ENCODE measurements around the gene SCAI. TPM values are rescaled to one million over a fixed set of nuclear protein-coding genes. Genes with fewer than 3 reads are reported as not detected.
"Not testable (repeated sequence)": the region's sequence is repeated elsewhere in the genome, so short reads cannot be mapped to it uniquely, and the experiment has no call there.

Gene SCAI
- polyA plus RNA-seq, 6 donors from 2014 or later, result 1.8 to 8.3 (median 2.7) TPM

DNA sequence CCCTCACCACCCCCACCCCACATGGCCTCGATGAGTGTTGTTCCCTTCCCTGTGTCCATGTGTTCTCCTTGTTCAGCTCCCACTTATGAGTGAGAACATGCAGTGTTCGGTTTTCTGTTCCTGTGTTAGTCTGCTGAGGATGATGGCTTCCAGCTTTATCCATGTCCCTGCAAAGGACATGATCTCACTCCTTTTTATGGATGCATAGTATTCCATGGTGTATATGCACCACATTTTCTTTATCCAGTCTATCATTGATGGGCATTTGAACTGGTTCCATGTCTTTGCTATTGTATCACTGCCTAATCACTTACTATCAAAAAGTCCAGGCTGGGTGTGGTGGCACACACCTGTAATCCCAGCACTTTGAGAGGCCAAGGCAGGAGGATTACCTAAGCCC, 24.6 kb downstream of the SCAI start:
- DNase-seq; ATAC-seq (ENCODE audit: low read depth in 2 of 2); H3K27me3 Mint-ChIP-seq; H3K9me3 Mint-ChIP-seq; H3K27ac Mint-ChIP-seq; H3K36me3 Mint-ChIP-seq; H3K4me3 Mint-ChIP-seq: not testable (repeated sequence)
- peaks cover 4 to 12% (median 11%) of the 10 kb centered on the region in 3 donors for H3K4me1 Mint-ChIP-seq

DNA sequence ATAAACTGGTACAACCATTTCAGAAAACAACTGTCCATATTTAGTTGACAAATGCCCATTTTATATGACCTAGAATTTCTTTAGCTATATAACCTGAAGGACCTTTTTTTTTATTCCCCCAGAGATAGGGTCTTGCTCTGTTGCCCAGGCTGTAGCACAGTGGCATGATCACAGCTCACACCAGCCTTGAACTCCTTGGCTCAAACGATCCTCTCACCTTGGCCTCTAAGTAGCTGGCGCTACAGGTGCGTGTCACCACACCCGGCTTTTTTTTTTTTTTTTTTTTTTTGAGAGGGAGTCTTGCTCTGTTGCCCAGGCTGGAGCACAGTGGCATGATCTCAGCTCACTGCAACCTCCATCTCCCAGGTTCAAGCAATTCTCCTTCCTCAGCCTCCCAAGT, 28.8 kb downstream of the SCAI start:
- DNase-seq; H3K27ac Mint-ChIP-seq; ATAC-seq (ENCODE audit: low read depth in 2 of 2); H3K27me3 Mint-ChIP-seq; H3K4me3 Mint-ChIP-seq: not testable (repeated sequence)
- Mint-ChIP-seq H3K36me3 (peaks cover 18 to 21% of the 10 kb centered on the region in 2 donors), H3K4me1 (peaks cover 5 to 11% (median 11%) of the 10 kb centered on the region in 3 donors), H3K9me3 (peaks cover 4 to 25% (median 15%) of the 10 kb centered on the region in 7 donors)

- Mint-ChIP-seq H3K36me3 (peaks cover 18% of the 10 kb centered on the region in 2 donors), H3K27ac (peak overlapping the region in 1 of 6 donors; percentile 11), H3K9me3 (peaks cover 4 to 25% (median 15%) of the 10 kb centered on the region in 7 donors), H3K4me1 (peaks cover 5 to 16% (median 11%) of the 10 kb centered on the region in 3 donors), H3K4me3 (no peak overlapping the region), H3K27me3 (no peaks in the 10 kb centered on the region)
- DNase-seq (no peak), ATAC-seq (ENCODE audit: low read depth in 2 of 2) (no peak)
Measured at GRCh38 chr9:125110464-125110863, 32.9 kb downstream of the SCAI start.

DNA sequence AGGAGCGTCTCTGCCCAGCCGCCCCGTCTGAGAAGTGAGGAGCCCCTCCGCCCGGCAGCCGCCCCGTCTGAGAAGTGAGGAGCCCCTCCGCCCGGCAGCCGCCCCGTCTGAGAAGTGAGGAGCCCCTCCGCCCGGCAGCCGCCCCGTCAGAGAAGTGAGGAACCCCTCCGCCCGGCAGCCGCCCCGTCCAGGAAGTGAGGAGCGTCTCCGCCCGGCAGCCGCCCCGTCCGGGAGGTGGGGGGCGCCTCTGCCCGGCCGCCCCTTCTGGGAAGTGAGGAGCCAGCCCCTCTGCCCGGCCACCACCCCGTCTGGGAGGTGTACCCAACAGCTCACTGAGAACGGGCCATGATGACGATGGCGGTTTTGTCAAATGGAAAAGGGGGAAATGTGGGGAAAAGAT, 34.8 kb downstream of the SCAI start:
- H3K27ac Mint-ChIP-seq; ATAC-seq (ENCODE audit: low read depth in 2 of 2); DNase-seq; H3K4me3 Mint-ChIP-seq; H3K27me3 Mint-ChIP-seq: not testable (repeated sequence)
- peaks cover 18% of the 10 kb centered on the region in 2 donors for H3K36me3 Mint-ChIP-seq
- H3K4me1 Mint-ChIP-seq, result peaks cover 5 to 16% (median 11%) of the 10 kb centered on the region in 3 donors
- H3K9me3 Mint-ChIP-seq, result peaks cover 4 to 25% (median 15%) of the 10 kb centered on the region in 7 donors

DNA sequence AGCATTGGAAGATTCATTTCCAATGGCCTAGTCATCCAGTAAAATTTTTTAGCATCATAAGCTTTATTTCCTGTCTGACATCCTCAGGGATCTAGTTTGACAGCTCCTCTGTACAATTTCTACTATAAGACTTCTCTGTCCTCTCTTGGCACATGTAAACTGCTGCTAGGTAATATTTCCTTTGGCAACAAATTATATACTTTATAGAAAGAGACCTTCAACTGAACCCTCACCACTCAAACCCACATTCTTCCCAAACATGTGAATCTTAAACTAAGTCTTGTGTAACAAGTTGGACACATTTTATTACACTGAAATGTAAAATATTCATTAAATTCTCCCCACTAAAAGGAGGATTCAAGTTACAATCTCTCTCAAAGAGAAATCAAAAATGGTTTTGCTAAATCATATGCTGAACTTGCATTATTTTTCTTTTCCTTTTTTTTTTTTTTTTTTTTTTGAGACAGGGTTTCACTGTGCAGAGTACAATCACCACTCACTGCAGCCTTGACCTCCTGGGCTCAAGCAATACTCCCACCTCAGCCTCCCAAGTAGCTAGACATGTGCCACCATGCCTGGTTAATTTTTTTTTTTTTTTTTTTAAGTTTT, 36.9 kb downstream of the SCAI start:
- no peak for ATAC-seq (ENCODE audit: low read depth in 2 of 2)
- Mint-ChIP-seq H3K9me3 (peaks cover 0 to 6% (median 0%) of the 10 kb centered on the region in 7 donors), H3K27me3 (no peaks in the 10 kb centered on the region), H3K4me1 (peaks cover 12 to 23% (median 13%) of the 10 kb centered on the region in 3 donors), H3K27ac (peak overlapping the region in 1 of 6 donors; percentile 56), H3K36me3 (peaks cover 2 to 4% of the 10 kb centered on the region in 2 donors), H3K4me3 (no peak overlapping the region)
- DNase-seq, result no peak

- H3K27ac Mint-ChIP-seq, result peak overlapping the region in 1 of 6 donors; percentile 30
- H3K36me3 Mint-ChIP-seq, result no peaks in the 10 kb centered on the region
- H3K4me3 Mint-ChIP-seq, result no peak overlapping the region
- H3K27me3 Mint-ChIP-seq, result no peaks in the 10 kb centered on the region
- peaks cover 4 to 18% (median 16%) of the 10 kb centered on the region in 3 donors for H3K4me1 Mint-ChIP-seq
- no peaks in the 10 kb centered on the region for H3K9me3 Mint-ChIP-seq
- no peak for ATAC-seq (ENCODE audit: low read depth in 2 of 2)
- no peak for DNase-seq
Measured at GRCh38 chr9:125103770-125104460, 39.4 kb downstream of the SCAI start.

GRCh38 chr9:125103021-125103420, 40.3 kb downstream of the SCAI start:
- ATAC-seq (ENCODE audit: low read depth in 2 of 2), result no peak
- Mint-ChIP-seq H3K27ac (peak overlapping the region in 1 of 6 donors; percentile 83), H3K27me3 (no peaks in the 10 kb centered on the region), H3K4me3 (no peak overlapping the region), H3K36me3 (no peaks in the 10 kb centered on the region), H3K9me3 (no peaks in the 10 kb centered on the region), H3K4me1 (peaks cover 4 to 18% (median 16%) of the 10 kb centered on the region in 3 donors)
- DNase-seq, result no peak

GRCh38 chr9:125100822-125101221, 42.5 kb downstream of the SCAI start:
- Mint-ChIP-seq H3K9me3 (peaks cover 3 to 10% (median 5%) of the 10 kb centered on the region in 7 donors), H3K27me3 (no peaks in the 10 kb centered on the region), H3K36me3 (peaks cover under 1 to 9% of the 10 kb centered on the region in 2 donors), H3K4me1 (peaks cover 4 to 18% (median 11%) of the 10 kb centered on the region in 3 donors), H3K27ac (peak overlapping the region in 1 of 6 donors; percentile 29), H3K4me3 (no peak overlapping the region)
- ATAC-seq (ENCODE audit: low read depth in 2 of 2) (no peak), DNase-seq (no peak)

- Mint-ChIP-seq H3K27ac (peak overlapping the region in 1 of 6 donors; percentile 26), H3K36me3 (peaks cover 8 to 18% of the 10 kb centered on the region in 2 donors), H3K4me3 (no peak overlapping the region), H3K27me3 (no peaks in the 10 kb centered on the region), H3K9me3 (peaks cover 3 to 11% (median 5%) of the 10 kb centered on the region in 7 donors), H3K4me1 (peaks cover 4 to 18% (median 11%) of the 10 kb centered on the region in 3 donors)
- DNase-seq, result no peak
- no peak for ATAC-seq (ENCODE audit: low read depth in 2 of 2)
Measured at GRCh38 chr9:125099816-125100215, 43.5 kb downstream of the SCAI start.

GRCh38 chr9:125095821-125096443, 47.4 kb downstream of the SCAI start:
- H3K9me3 Mint-ChIP-seq, result peaks cover 3 to 11% (median 5%) of the 10 kb centered on the region in 7 donors
- H3K4me1 Mint-ChIP-seq, result peaks cover 0 to 16% (median 14%) of the 10 kb centered on the region in 3 donors
- H3K36me3 Mint-ChIP-seq, result peaks cover 14 to 30% of the 10 kb centered on the region in 2 donors
- ATAC-seq (ENCODE audit: low read depth in 2 of 2) (no peak), DNase-seq (no peak)
- H3K4me3 Mint-ChIP-seq, result peak overlapping the region in 1 of 8 donors; percentile 2
- H3K27ac Mint-ChIP-seq, result peak overlapping the region in 1 of 6 donors; percentile 92
- no peaks in the 10 kb centered on the region for H3K27me3 Mint-ChIP-seq

- H3K27me3 Mint-ChIP-seq, result no peaks in the 10 kb centered on the region
- peaks cover 0 to 4% (median 2%) of the 10 kb centered on the region in 7 donors for H3K9me3 Mint-ChIP-seq
- H3K4me1 Mint-ChIP-seq, result peaks cover 4 to 29% (median 21%) of the 10 kb centered on the region in 3 donors
- ATAC-seq (ENCODE audit: low read depth in 2 of 2) (no peak), DNase-seq (no peak)
- peaks cover 14 to 23% of the 10 kb centered on the region in 2 donors for H3K36me3 Mint-ChIP-seq
- no peak overlapping the region for H3K4me3 Mint-ChIP-seq
- no peak overlapping the region for H3K27ac Mint-ChIP-seq
Measured at GRCh38 chr9:125091121-125091520, 52.2 kb downstream of the SCAI start.

GRCh38 chr9:125089331-125089730, 54.0 kb downstream of the SCAI start:
- peaks cover 0 to under 1% (median 0%) of the 10 kb centered on the region in 7 donors for H3K9me3 Mint-ChIP-seq
- DNase-seq (no peak), ATAC-seq (ENCODE audit: low read depth in 2 of 2) (no peak)
- peak overlapping the region in 1 of 6 donors; percentile 47 for H3K27ac Mint-ChIP-seq
- H3K4me3 Mint-ChIP-seq, result no peak overlapping the region
- peaks cover 6 to 10% of the 10 kb centered on the region in 2 donors for H3K36me3 Mint-ChIP-seq
- no peaks in the 10 kb centered on the region for H3K27me3 Mint-ChIP-seq
- H3K4me1 Mint-ChIP-seq, result peaks cover 4 to 33% (median 20%) of the 10 kb centered on the region in 3 donors

- H3K9me3 Mint-ChIP-seq, result peaks cover 0 to 3% (median under 1%) of the 10 kb centered on the region in 7 donors
- peaks cover 2 to 5% of the 10 kb centered on the region in 2 donors for H3K36me3 Mint-ChIP-seq
- peaks cover 4 to 33% (median 15%) of the 10 kb centered on the region in 3 donors for H3K4me1 Mint-ChIP-seq
- no peak for DNase-seq
- no peaks in the 10 kb centered on the region for H3K27me3 Mint-ChIP-seq
- no peak overlapping the region for H3K27ac Mint-ChIP-seq
- no peak for ATAC-seq (ENCODE audit: low read depth in 2 of 2)
- H3K4me3 Mint-ChIP-seq, result no peak overlapping the region
Measured at GRCh38 chr9:125088752-125089151, 54.6 kb downstream of the SCAI start.

Measured in naive B cell (primary cell).